HG02763 (cell line): Measurements from ENCODE around the gene BCAS3.
"Not testable (repeated sequence)": the region's sequence is repeated elsewhere in the genome, so short reads cannot be mapped to it uniquely, and the experiment has no call there.

Source experiments
- ATAC-seq: cut with Tn5 transposase; IDR thresholded peaks from one replicate; pipeline ENCODE4 v1.9.1; 2021; ENCODE audit warnings: mild to moderate bottlenecking, moderate library complexity; ENCODE audit not compliant: unreplicated experiment

Gene BCAS3

DNA sequence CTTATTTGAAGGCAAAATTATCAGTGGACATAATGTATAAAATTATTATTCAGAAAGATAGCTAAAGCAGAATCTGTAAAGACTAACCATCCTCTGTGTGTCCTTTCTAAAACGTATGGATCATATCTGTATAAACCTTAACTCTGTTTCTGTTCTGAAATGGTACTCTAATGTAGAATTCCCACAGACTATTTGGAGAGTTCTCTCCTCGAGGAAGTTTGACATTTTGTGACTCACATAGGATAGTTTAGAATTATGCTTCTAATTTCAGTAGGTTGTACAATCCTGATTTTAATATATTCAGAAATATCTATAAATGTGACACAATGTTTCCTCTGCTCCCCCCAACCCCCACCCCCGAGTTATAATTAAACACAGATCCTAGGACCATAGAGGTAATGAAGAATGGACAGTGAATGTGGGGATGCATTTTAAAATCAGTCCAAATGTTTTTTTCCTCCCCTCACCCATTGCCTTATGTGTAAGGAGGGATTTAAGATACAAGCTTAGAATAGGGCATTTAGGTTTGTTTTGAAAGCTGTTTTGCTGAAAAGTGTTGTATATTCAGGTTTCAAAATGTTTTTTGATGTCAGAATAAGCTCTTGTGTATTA lies 66.8 kb downstream of the BCAS3 start:
- no peak for ATAC-seq

DNA sequence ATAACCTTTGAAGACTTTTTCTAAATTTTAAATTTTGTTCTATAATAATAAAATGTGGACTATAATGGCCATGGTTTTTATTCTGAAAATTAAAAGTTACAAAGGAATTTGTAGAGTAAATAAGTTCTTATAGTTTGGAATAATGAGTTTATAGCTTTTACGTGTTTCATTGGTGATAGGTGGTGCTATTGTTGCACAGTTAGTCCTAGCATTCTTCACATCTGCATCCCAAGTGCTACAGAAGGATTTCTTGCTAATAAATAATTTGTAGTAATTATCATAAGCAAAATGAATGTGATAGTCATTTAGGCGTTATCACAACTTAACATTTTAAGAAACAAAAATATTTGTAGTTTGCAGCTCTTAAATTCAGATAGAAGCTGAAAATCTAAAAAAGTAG lies 67.9 kb downstream of the BCAS3 start:
- ATAC-seq, result no peak

DNA sequence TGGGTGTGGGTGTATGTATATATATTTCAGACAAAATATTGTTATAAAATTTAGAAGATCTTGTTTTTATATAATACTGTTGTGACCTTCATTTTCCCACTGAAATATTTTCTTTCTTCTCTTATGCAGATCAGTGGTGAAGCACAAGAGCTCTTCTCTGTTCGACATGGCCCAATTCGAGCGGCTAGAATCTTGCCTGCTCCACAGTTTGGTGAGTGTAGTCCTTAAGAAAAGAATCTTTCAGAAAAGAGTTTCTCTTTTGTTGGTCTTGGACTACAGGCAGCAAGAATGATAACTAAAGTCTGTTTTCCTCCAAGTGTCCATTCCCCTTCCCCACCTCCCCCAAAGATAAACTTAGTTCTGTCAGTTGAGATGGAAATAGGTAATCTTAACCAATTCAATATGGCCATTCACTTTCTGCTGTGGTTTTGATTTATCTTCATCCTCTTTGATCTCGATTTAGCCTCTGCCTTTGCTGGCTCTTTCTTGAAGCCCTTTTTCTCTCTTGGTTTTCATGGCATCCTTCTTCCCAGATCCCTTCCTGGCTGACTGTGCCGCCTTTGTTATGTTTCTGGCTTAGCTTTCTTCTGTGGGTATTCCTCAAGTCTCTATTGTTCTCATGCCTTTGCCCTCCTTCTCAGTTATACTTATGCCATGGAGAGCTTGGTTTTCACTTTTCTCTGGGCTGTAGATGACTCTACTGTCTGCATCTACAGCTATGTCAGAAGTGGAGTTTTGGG lies 69.6 kb downstream of the BCAS3 start:
- ATAC-seq, result no peak

DNA sequence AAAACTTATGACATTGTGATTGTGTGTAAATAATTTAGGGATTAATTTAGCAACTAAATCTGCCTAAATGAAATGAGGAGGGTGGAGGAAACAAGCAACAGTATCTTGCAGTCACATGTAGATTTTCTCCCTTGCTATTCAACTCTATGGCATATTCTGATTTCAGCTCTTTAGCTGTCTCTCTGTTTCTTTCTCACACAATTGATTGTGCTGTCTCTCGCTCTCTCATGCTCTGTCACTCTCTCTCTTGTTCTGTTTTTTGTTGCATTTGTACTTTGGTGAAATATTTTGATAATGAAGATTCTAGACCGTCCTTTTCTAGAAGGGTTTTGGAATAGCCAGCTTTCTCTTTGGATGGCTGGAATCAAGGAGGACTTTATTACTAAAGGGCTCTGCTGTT lies 70.6 kb downstream of the BCAS3 start:
- ATAC-seq, result no peak

DNA sequence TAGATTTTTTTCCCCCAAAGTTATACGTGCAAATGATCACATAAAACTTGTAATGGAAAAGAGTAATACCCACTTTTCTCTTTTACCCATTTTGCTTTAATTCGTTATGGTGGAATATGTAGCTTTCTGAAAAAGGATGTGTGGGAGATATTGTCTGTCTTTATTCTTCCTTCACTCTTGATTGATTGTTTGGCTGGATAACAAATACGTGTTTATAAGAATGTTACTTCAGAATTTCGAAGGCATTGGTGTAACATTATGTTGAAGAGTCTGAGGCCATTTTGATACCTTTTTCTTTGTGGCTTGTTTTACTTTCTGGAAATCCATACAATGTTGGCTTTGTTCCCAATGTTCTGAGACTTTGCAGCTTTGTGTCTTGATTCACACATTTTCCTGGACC lies 71.4 kb downstream of the BCAS3 start:
- ATAC-seq, result no peak

DNA sequence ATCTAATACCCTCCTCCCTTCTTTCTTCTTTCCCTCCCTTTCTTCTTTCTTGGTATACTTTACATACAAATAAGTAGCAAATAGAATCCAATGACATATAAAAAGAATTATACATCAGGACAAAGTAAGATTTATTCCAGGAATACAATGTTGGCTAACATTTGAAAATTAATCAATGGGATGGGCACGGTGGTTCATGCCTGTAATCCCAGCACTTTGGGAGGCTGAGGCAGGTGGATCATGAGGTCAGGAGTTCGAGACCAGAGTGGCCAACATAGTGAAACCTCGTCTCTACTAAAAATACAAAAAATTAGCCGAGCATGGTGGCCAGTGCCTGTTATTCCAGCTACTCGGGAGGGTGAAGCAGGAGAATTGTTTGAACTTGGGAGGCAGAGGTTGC lies 72.1 kb downstream of the BCAS3 start:
- ATAC-seq, result no peak

DNA sequence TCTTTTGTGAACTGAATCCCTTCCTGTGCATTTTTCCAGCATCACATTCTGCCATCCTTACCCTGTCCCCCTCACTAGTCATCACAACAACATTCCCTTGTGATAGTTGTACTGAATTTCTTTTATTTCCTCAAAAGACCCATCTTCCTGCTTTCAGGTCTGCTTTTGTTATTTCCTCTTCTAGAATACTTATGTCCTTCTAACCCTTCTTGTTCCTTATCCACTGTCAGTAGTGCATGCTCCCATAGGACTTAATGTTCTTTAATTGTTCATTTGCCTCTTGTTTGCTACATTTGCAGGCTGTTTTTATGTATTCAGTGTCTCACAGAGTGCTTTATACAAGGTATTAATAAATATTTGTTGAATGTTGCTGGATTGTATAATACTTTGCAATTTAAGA lies 73.0 kb downstream of the BCAS3 start:
- no peak for ATAC-seq

DNA sequence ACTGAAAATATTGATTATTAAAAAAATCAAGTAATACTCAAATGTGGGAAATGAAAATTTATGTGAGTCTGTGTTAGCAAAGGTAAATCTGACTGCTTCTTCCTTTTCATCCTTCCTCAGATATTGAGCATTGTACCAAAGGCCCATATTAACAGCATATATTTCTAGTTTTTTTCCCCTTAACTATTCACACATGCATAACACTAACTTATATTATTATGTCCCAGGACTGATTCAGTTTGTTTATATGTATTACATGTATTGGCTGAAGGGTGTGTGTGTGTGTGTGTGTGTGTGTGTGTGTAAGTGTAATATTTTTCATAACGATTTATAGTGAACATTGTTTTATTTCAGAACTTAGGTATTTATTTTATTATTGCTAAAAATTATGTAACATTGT lies 74.2 kb downstream of the BCAS3 start:
- no peak for ATAC-seq

DNA sequence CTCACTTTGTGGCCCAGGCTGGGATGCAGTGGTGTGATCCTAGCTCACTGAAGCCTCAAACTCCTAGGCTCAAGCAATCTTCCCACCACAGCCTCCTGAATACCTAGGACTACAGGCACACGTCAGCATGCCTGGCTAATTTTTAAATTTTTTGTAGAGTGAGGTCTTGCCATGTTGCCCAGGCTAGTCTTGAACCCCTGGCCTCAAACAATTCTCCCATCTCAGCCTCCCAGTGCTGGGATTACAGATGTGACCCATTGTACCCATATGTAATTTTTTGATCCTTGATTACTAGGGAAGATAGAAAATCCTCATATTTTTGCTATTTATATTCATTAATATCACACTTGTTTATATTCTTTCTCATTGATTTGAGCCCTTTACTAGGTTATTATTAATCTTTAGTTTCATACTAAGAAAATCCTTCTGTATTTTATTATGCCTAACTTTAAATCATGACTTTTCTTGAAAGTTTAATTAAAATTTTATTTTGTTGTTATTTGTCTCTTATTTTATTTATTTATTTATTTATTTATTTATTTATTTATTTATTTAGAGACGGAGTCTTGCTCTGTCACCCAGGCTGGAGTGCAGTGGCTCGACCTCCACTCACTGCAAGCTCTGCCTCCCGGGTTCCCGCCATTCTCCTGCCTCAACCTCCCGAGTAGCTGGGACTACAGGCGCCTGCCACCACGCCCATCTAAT lies 75.4 kb downstream of the BCAS3 start:
- ATAC-seq, result no peak

DNA sequence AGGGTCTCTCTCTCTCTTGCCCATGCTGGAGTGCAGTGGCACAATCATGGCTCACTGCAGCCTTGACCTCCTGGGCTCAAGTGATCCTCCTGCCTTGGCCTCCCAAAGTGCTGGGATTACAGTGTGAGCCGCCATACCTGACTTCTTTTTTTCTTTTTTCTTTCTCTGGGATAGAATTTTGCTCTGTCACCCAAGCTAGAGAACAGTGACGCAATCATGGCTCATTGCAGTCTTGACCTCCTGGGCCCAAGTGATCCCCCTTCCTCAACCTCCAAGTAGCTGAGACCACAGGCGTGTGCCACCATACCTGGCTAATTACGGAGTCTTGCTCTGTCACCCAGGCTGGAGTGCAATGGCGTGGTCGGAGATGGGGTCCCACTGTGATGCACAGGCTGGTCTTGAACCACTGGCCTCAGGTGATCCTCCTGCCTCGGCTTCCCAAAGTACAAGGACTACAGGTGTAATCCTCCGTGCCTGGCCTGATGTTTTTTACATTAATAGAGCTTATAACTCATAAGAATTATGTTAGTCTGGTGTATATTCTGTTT lies 76.5 kb downstream of the BCAS3 start:
- no peak for ATAC-seq

DNA sequence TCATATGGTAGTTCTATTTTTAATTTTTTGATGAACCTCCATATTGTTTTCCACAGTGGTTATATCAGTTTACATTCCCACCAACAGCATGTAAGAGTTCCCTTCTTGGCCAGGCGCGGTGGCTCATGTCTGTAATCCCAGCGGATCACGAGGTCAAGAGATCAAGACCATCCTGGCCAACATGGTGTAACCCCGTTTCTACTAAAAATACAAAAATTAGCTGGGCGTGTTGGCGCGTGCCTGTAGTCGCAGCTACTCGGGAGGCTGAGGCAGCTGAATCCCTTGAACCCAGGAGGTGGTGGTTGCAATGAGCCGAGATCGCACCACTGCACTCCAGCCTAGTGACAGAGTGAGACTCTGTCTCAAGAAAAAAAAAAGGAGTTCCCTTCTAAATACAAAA lies 79.1 kb downstream of the BCAS3 start:
- ATAC-seq, result not testable (repeated sequence)

DNA sequence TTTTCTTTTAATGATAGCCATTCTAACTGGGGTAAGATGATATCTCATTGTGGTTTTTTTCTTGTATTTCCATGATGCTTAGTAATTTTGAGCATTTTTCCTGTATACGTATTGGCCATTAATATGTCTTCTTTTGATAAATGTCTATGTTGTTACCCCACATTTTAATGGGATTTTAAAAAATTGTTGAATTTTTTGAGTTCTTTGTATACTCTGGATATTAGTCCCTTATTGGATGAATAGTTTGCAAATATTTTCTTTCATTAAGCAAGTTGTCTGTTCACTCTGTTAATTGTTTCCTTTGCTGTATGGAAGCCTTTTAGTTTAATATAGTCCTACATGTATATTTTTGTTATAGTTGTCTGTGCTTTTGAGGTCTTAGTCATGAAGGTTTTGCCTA lies 79.8 kb downstream of the BCAS3 start:
- ATAC-seq, result no peak

DNA sequence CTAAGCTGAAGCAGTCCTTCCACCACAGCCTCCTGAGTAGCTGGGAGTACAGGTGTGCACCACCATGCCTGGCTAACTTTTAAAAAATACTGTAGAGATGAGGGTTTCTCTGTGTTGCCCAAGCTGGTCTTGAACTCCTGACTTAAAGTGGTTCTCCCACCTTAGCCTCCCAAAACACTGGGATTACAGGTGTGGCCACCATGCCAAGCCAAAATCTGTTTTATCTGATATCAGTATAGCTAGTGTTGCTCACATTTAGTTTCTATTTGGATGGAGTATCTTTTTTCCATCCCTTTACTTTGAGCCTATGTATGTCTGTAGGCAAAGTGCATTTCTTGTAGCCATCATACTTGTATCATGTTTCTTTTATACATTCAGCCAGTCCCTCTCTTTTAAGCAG lies 82.1 kb downstream of the BCAS3 start:
- no peak for ATAC-seq

DNA sequence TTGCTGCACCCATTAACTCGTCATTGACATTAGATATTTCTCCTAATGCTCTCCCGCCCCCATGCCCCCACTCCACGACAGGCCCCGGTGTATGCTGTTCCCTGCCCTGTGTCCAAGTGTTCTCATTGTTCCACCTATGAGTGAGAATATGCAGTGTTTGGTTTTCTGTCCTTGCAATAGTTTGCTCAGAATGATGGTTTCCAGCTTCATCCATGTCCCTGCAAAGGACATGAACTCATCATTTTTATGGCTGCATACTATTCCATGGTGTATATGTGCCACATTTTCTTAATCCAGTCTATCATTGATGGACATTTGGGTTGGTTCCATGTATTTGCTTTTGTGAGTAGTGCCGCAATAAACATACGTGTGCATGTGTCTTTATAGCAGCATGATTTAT lies 83.7 kb downstream of the BCAS3 start:
- not testable (repeated sequence) for ATAC-seq

DNA sequence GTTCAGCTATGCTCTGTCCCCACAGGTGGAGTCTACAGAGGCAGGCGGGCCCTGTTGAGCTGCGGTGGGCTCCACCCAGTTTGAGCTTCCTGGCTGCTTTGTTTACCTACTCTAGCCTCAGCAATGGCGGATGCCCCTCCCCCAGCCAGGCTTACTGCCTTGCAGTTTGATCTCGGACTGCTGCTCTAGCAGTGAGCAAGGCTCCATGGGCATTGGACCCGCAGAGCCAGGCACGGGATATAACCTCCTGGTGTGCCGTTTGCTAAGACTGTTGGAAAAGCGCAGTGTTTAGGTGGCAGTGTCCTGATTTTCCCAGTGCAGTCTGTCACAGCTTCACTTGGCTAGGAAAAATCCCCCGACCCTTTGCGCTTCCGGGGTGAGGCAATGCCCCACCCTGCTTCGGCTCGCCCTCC lies 89.1 kb downstream of the BCAS3 start:
- no peak for ATAC-seq

DNA sequence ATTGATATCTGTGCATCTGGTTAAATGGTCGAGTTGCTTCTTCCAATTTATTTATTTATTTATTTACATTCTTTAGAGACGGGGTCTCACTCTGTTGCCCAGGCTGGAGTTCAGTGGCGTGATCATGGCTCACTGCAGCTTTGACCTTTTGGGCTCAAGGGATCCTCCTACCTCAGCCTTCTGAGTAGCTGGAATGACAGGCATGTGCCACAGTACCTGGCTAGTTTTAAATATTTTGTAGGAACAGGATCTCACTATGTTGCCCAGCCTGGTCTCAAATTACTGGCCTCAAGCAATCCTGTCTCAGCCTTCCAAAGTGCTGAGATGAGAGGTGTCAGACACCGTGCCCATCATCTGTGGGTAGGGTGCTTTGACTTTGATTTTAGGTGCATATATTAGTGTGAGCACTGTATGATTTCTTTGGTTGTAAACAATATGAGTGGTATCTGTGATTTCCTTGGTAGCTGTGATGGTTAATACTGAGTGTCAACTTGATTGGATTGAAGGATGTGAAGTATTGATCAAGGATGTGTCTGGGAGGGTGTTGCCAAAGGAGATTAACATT lies 90.2 kb downstream of the BCAS3 start:
- no peak for ATAC-seq

DNA sequence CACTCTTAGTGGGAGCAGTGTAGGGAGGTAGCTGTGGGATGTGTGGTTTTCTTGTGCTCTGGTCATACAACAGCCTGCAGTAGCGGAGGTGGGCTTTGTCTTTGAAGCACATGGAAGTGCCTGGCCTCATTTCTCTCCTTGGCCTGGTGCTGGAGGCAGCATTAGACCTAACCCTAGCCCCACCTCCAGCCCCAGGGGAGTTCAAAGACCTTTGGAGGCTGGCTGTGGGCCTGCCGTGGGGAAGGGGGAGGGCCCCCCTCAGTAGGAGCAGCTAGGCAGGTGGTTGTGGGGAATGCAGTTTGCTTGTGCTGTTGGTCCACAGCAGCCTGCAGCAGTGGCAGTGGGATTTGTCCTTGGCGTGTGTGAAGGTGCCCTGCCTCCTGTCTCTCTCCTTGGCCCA lies 91.7 kb downstream of the BCAS3 start:
- no peak for ATAC-seq

DNA sequence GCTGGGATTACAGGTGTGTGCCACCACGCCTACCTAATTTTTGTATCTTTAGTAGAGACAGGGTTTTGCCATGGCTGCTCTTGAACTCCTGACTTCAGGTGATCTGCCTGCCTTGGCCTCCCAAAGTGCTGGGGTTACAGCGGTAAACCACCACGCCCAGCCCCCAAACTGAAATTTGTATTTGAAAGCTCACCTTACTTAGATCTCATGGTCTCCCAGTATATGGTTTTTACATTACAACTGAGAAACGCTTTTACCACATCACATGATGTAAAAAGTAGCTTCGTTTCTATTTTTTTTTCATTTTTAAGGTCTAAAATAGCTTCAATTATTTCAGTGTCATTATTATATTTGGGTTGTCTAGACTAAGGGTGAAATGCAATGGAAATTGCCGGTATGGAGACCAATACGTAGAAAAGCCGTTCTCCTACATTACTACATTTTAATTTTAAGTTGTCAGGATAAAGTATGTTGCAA lies 93.3 kb downstream of the BCAS3 start:
- ATAC-seq, result no peak

DNA sequence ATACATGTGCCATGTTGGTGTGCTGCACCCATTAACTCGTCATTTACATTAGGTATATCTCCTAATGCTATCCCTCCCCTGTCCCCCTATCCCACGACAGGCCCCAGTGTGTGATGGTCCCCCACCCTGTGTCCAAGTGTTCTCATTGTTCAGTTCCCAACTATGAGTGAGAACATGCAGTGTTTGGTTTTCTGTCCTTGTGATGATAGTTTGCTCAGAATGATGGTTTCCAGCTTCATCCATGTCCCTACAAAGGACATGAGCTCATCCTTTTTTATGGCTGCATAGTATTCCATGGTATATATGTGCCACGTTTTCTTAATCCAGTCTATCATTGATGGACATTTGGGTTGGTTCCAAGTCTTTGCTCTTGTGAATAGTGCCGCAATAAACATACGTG lies 94.0 kb downstream of the BCAS3 start:
- not testable (repeated sequence) for ATAC-seq

DNA sequence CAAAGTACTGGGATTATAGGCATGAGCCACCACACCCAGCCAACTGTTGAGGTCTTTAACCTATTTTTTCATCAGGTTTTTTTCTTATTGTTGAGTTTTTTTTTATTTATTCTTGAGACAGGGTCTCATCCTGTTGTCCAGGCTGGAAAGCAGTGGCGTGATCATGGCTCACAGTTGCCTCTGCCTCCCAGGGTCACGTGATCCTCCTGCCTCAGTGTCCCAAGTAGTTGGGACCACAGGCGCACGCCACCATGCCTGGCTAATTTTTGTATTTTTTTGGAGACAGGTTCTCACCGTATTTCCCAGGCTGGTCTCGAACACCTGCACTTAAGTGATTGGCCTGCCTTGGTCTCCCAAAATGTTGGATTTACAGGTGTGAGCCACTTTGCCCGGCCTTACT lies 95.9 kb downstream of the BCAS3 start:
- no peak for ATAC-seq

DNA sequence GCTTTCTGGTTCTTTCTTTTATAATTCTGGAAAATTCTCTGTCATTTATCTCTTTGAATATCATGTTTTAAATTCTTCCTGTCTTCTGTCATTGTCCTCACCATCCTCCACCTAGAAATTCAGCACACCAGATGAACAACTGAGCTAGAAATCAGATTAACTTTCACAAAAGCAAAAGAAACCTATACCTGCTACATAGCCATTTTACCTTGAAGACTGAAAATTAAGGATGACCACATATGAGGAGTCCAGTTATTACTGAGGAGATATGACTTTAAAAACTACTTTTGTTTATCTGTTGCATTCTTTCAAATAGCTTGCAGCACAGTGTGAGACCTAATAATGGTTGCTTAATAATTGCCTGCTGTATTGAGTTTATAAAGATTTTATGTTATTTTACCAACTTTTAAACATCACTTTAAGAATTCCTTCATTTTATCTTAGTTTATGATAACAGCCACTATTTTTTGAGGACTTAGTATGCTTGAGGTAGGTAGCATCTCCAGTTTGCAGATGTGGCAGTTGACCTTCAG lies 104.3 kb downstream of the BCAS3 start:
- no peak for ATAC-seq
